DND-41 (cell line): ENCODE data around the gene ERCC4.

Experiments used
- ATAC-seq: fragments of 200-7000 bp; cut with Tn5 transposase; 3 replicates; pipeline ENCODE4 v1.9.1; 2021; ENCODE audit warnings: low read depth; ENCODE audit not compliant: insufficient read depth
- DNase-seq: peaks from one replicate; pipeline ENCODE4 v3.0.0-alpha.2; 2020
- H2AFZ ChIP-seq: 2 replicates; pipeline ENCODE4 v1.6.0; 2012; ENCODE audit warnings: low read depth, low read length
- H3K27ac ChIP-seq: 2 replicates; pipeline ENCODE4 v1.5.1; 2012; ENCODE audit warnings: low read length, inconsistent platforms
- H3K27me3 ChIP-seq: fragments of 200-600 bp; sonication (generic); 2 replicates; pipeline ENCODE4 v1.6.0; 2012; ENCODE audit warnings: low read length, mild to moderate bottlenecking, inconsistent platforms; ENCODE audit not compliant: insufficient read depth, poor library complexity
- H3K36me3 ChIP-seq: 2 replicates; pipeline ENCODE4 v1.5.1; 2012; ENCODE audit warnings: low read length, inconsistent platforms; ENCODE audit not compliant: insufficient read depth
- H3K4me1 ChIP-seq: 2 replicates; pipeline ENCODE4 v1.5.1; 2012; ENCODE audit warnings: mild to moderate bottlenecking, low read length; ENCODE audit not compliant: insufficient read depth
- H3K4me2 ChIP-seq: 2 replicates; pipeline ENCODE4 v1.6.0; 2012; ENCODE audit warnings: mild to moderate bottlenecking, moderate library complexity, low read length, inconsistent platforms; ENCODE audit not compliant: insufficient read depth
- H3K4me3 ChIP-seq, 2 experiments: fragments of 200-600 bp in 1 of 2; shearing (Covaris generic) in 1 of 2; 2 replicates each; pipeline ENCODE4 v1.5.1; 2012 to 2016; ENCODE audit warnings: inconsistent platforms in 2 of 2, low read length in 2 of 2, mild to moderate bottlenecking in 2 of 2, low read depth in 1 of 2, moderate library complexity in 1 of 2
- H3K79me2 ChIP-seq: 2 replicates; pipeline ENCODE4 v1.6.0; 2012; ENCODE audit warnings: low read length, inconsistent platforms; ENCODE audit not compliant: insufficient read depth
- H3K9ac ChIP-seq: 2 replicates; pipeline ENCODE4 v1.6.0; 2012; ENCODE audit warnings: low read depth, mild to moderate bottlenecking, inconsistent platforms, low read length, moderate library complexity
- H3K9me3 ChIP-seq: 2 replicates; pipeline ENCODE4 v1.5.1; 2012; ENCODE audit warnings: low read length, moderate library complexity, mild to moderate bottlenecking, inconsistent platforms; ENCODE audit not compliant: insufficient read depth, severe bottlenecking
- H4K20me1 ChIP-seq: 2 replicates; pipeline ENCODE4 v1.6.0; 2012; ENCODE audit warnings: low read length; ENCODE audit not compliant: insufficient read depth
- EZH2 ChIP-seq: IDR thresholded peaks from 3 replicates; pipeline ENCODE4 v1.6.1; 2012; ENCODE audit warnings: borderline replicate concordance, low read depth, mild to moderate bottlenecking, moderate library complexity, low read length, inconsistent platforms; ENCODE audit not compliant: severe bottlenecking
- TF ChIP-seq, protein P1 (sequence below): IDR thresholded peaks from 2 replicates; pipeline ENCODE4 v1.5.1; 2012; ENCODE audit warnings: borderline replicate concordance, low read length, moderate library complexity, mild to moderate bottlenecking; ENCODE audit not compliant: poor library complexity, severe bottlenecking; ENCODE audit errors: extremely low read depth

ERCC4 gene

DNA sequence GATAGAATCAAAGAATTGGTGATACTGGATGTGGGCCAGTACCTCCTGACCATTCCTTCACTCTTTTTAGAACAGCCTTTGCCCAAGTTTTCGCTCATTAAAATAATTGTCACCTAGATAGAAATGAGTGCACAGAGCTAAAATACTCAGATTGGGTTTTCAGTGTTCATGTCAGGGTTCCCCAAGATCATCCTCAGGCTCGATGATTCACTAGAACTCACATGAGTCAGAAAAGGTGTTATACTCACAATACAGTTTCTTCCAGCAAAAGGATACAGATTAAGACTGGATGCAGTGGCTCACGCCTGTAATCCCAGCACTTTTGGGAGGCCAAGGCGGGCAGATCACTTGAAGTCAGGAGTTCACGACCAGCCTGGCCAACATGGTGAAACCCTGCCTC, 19.9 kb downstream of the ERCC4 start:
- Histone ChIP-seq H3K4me2 (no peak overlapping the region), H3K79me2 (no peaks in the 10 kb centered on the region), H3K4me1 (no peaks in the 10 kb centered on the region), H3K36me3 (peaks cover 21% of the 10 kb centered on the region), H3K27ac (no peak overlapping the region), H3K27me3 (no peaks in the 10 kb centered on the region), H3K4me3 (no peak overlapping the region), H3K9ac (no peak overlapping the region), H4K20me1 (no peaks in the 10 kb centered on the region), H3K9me3 (no peaks in the 10 kb centered on the region), H2AFZ (no peak overlapping the region)
- ATAC-seq (no peak), DNase-seq (no peak)
- no peak for TF ChIP-seq EZH2
- TF ChIP-seq, protein P1, sequence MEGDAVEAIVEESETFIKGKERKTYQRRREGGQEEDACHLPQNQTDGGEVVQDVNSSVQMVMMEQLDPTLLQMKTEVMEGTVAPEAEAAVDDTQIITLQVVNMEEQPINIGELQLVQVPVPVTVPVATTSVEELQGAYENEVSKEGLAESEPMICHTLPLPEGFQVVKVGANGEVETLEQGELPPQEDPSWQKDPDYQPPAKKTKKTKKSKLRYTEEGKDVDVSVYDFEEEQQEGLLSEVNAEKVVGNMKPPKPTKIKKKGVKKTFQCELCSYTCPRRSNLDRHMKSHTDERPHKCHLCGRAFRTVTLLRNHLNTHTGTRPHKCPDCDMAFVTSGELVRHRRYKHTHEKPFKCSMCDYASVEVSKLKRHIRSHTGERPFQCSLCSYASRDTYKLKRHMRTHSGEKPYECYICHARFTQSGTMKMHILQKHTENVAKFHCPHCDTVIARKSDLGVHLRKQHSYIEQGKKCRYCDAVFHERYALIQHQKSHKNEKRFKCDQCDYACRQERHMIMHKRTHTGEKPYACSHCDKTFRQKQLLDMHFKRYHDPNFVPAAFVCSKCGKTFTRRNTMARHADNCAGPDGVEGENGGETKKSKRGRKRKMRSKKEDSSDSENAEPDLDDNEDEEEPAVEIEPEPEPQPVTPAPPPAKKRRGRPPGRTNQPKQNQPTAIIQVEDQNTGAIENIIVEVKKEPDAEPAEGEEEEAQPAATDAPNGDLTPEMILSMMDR = no peak

DNA sequence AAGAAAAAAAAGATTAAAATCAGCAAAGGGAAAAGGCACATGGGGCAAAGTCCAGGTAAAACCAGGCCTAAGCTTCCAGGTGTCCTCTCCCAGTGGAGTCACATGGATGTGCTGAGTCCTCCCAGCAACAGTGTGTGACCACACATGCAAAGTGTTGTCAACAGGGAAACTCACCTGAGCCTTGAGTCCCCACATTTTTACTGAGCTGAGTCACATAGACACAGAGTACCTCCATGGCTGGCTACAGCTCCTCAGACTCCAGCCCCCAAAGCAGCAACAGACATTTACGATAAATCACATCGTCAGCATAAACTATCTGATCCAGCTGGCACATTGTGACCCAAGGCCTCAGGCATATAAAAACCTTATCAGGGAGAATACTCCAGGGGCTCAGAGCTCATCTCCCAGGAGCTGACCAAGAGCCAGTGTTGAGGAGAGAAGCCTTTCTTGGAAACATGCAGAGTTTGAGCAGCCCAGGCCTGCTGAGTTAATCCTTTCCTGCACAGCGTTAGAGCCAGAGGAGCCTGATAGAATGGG, 20.5 kb downstream of the ERCC4 start:
- Histone ChIP-seq H3K4me1 (no peaks in the 10 kb centered on the region), H4K20me1 (no peaks in the 10 kb centered on the region), H3K27me3 (no peaks in the 10 kb centered on the region), H3K36me3 (peaks cover 21% of the 10 kb centered on the region), H3K79me2 (no peaks in the 10 kb centered on the region), H3K9me3 (no peaks in the 10 kb centered on the region), H3K27ac (no peak overlapping the region), H2AFZ (no peak overlapping the region), H3K4me2 (no peak overlapping the region), H3K4me3 (no peak overlapping the region), H3K9ac (no peak overlapping the region)
- ATAC-seq (no peak), DNase-seq (no peak)
- TF ChIP-seq EZH2 = no peak

DNA sequence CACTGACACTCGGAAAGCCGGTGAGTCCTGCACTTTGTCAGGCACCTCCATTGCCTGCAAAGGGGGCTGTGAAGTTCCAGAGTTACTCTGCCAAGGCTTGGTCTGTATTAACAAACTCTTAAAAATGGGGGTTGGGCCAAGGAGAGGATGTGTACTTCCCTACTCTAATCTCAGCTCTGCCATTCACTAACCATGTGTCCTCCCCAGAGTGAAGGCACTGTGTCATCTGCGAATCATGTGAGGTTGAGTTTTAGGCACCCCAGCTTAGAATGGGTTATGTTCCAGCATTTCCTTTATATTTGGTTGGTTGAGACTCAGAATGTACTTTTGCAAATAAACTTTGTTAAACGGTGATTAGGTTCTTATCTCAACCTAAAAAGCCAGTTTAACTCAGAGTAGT, 24.9 kb downstream of the ERCC4 start:
- no peak overlapping the region for H3K4me3 ChIP-seq
- DNase-seq = no peak
- no peaks in the 10 kb centered on the region for H4K20me1 ChIP-seq
- H3K9ac ChIP-seq = no peak overlapping the region
- peaks cover 36% of the 10 kb centered on the region for H3K36me3 ChIP-seq
- H2AFZ ChIP-seq = no peak overlapping the region
- no peak overlapping the region for H3K27ac ChIP-seq
- ATAC-seq = no peak
- TF ChIP-seq, protein P1 = no peak
- no peak for TF ChIP-seq EZH2
- H3K27me3 ChIP-seq = no peaks in the 10 kb centered on the region
- no peaks in the 10 kb centered on the region for H3K9me3 ChIP-seq
- H3K4me2 ChIP-seq = no peak overlapping the region
- no peaks in the 10 kb centered on the region for H3K4me1 ChIP-seq
- no peaks in the 10 kb centered on the region for H3K79me2 ChIP-seq

DNA sequence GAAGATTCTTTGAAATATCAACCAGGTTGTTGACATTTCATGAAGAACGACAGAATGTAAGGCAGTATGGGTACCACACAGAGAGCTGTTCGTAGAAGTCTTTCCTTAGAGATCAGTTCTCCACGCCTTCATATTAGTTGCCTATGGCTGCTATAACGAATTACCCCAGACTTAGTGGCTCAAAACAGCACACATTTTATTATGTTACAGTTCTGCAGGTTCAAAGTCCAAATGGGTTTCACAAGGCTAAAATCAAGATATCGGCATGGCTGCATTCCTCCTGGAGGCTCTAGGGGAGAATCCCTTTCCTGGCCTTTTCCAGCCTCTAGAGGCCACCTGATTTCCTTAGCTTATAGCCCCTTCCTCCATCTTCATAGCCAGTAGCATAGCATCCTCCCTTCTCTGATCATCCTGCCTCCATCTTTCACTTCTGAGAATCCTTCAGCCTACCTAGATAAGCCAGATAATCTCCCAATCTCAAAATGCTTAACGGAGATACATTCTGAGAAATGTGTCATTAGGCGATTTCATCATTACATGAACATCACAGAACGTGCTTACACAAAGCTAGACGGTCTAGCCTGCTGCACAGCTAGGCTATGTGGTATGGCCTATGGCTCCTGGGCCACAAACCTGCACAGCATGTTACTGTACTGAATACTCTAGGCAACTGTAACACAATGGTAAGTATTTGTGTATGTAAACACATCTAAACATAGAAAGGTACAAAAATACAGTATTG, 26.0 kb downstream of the ERCC4 start:
- Histone ChIP-seq H3K4me2 (no peak overlapping the region), H4K20me1 (no peaks in the 10 kb centered on the region), H3K4me3 (no peak overlapping the region), H2AFZ (no peak overlapping the region), H3K27me3 (no peaks in the 10 kb centered on the region), H3K9me3 (no peaks in the 10 kb centered on the region), H3K79me2 (no peaks in the 10 kb centered on the region), H3K4me1 (no peaks in the 10 kb centered on the region), H3K36me3 (peaks cover 36% of the 10 kb centered on the region), H3K27ac (no peak overlapping the region), H3K9ac (no peak overlapping the region)
- no peak for DNase-seq
- TF ChIP-seq EZH2 = no peak
- TF ChIP-seq, protein P1 = no peak
- ATAC-seq = no peak
